GM18858 (cell line): Measurements from ENCODE around the gene VPS9D1.

ENCODE experiments used
- ATAC-seq: cut with Tn5 transposase; IDR thresholded peaks from one replicate; pipeline ENCODE4 v1.9.1; 2021; ENCODE audit not compliant: unreplicated experiment

VPS9D1 gene

GRCh38 chr16:89732918-89733242 is 12.2 kb upstream of the VPS9D1 start:
- no peak for ATAC-seq

GRCh38 chr16:89732142-89732917 is 11.6 kb upstream of the VPS9D1 start:
- ATAC-seq: no peak

GRCh38 chr16:89730610-89731234 is 10.0 kb upstream of the VPS9D1 start:
- ATAC-seq: no peak

- no peak for ATAC-seq
These were observed 9.3 kb upstream of the VPS9D1 start for GRCh38 chr16:89729863-89730593.

- ATAC-seq: no peak
These were observed 8.6 kb upstream of the VPS9D1 start for GRCh38 chr16:89729293-89729692.

- ATAC-seq: no peak
These were observed 6.9 kb upstream of the VPS9D1 start for GRCh38 chr16:89727406-89728120.

- no peak for ATAC-seq
These were observed 2.9 kb upstream of the VPS9D1 start for GRCh38 chr16:89723279-89724250.

GRCh38 chr16:89722392-89723278 is 1.9 kb upstream of the VPS9D1 start:
- ATAC-seq: peak; percentile 2

- peak; percentile 26 for ATAC-seq
These were observed 1.1 kb upstream of the VPS9D1 start for GRCh38 chr16:89721546-89722391.

- peak; percentile 5 for ATAC-seq
These were observed 216 bp downstream of the VPS9D1 start for GRCh38 chr16:89720551-89720812.

- no peak for ATAC-seq
These were observed 2.8 kb downstream of the VPS9D1 start for GRCh38 chr16:89717688-89718505.

- no peak for ATAC-seq
These were observed 3.6 kb downstream of the VPS9D1 start for GRCh38 chr16:89716916-89717687.

- ATAC-seq: no peak
These were observed 4.2 kb downstream of the VPS9D1 start for GRCh38 chr16:89716493-89716892.

GRCh38 chr16:89712274-89712781 is 8.4 kb downstream of the VPS9D1 start:
- ATAC-seq: no peak

- ATAC-seq: no peak
These were observed 9.0 kb downstream of the VPS9D1 start for GRCh38 chr16:89711601-89712273.
